ENCODE measurements around the gene TATDN2.

The TATDN2 gene

DNA sequence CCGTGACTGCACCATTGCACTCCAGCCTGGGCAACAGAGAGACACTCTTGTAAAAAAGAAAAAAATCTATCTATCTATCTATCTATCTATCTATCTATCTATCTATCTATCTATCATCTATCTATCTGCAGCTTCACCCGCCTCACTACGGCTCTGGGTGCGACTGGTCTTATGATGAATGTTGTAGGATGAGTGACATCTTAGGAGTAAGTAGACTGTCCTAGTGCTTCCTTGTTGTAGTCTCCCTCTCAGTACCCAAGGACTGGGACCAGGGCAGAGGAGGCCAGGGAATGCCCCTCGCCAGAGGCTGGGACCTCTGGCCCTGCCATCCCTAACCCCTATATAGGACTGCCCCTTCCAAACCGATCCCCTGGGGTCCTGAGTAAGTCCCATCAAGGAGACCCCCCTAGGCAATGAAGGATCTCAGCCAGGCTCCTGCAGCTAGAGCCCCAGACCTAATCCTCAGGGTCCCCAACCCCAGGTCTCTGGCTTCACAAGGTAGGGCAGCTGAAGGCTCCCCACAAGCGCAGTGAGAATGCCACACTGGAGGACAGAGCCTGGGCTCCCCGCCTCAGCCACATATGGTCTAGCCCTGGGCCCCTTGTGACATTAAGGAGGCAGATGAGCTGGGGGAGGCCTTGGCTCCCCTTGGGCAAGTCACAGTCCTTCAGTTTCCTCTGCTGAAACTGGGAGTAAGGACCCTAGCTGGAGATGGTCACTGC, 73.5 kb downstream of the TATDN2 start:
- TF ChIP-seq ZFX (IDR thresholded peaks at IDR 0.05), result no peak
- TF ChIP-seq, protein P1, sequence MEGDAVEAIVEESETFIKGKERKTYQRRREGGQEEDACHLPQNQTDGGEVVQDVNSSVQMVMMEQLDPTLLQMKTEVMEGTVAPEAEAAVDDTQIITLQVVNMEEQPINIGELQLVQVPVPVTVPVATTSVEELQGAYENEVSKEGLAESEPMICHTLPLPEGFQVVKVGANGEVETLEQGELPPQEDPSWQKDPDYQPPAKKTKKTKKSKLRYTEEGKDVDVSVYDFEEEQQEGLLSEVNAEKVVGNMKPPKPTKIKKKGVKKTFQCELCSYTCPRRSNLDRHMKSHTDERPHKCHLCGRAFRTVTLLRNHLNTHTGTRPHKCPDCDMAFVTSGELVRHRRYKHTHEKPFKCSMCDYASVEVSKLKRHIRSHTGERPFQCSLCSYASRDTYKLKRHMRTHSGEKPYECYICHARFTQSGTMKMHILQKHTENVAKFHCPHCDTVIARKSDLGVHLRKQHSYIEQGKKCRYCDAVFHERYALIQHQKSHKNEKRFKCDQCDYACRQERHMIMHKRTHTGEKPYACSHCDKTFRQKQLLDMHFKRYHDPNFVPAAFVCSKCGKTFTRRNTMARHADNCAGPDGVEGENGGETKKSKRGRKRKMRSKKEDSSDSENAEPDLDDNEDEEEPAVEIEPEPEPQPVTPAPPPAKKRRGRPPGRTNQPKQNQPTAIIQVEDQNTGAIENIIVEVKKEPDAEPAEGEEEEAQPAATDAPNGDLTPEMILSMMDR (conservative IDR thresholded peaks at IDR 0.05), result no peak

DNA sequence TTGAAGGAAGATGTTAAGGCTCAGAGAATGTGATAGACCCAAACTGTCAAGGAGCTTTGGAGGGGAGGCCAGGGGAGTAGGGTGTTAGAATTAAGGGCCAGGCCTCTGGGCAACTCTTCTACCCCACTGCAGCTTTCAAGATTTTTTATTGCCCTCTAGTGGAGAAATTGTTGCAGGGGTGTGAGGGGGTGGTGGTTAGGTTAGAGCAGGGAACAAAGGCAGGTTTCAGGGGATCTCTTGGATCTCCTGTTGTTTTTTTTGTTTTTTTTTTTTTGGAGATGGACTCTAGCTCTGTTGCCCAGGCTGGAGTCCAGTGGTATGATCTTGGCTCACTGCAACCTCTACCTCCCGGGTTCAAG, 74.1 kb downstream of the TATDN2 start:
- no peak overlapping the region for H3K27ac ChIP-seq
- no peak for TF ChIP-seq ZFX (IDR thresholded peaks at IDR 0.05)
- TF ChIP-seq, protein P1 (conservative IDR thresholded peaks at IDR 0.05), result peak; percentile 60

More for the DNA sequence above, 73.5 kb downstream of the TATDN2 start:
- H3K27ac ChIP-seq, result no peak overlapping the region

DNA sequence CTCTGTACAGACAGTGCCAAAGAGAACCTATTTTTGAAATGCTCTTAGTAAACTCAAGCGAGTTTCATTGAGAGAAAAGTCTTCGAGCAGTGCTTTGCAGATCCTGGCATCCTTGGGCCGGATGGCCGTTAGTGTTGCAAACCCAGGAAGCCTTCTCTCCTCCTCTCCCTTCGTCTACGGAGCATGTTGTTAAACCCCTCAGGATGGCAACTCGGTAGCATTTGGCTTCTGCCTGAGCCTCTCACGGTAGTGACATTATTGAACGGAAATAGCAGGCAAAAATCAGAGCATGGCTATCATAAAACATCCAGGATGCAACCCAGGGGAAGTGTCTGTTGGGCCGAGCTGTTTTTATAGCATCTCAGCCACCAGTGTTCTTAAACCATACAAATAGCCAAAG, 79.3 kb downstream of the TATDN2 start:
- no peak overlapping the region for H3K27ac ChIP-seq
- TF ChIP-seq, protein P1 (conservative IDR thresholded peaks at IDR 0.05), result no peak
- no peak for TF ChIP-seq ZFX (IDR thresholded peaks at IDR 0.05)

DNA sequence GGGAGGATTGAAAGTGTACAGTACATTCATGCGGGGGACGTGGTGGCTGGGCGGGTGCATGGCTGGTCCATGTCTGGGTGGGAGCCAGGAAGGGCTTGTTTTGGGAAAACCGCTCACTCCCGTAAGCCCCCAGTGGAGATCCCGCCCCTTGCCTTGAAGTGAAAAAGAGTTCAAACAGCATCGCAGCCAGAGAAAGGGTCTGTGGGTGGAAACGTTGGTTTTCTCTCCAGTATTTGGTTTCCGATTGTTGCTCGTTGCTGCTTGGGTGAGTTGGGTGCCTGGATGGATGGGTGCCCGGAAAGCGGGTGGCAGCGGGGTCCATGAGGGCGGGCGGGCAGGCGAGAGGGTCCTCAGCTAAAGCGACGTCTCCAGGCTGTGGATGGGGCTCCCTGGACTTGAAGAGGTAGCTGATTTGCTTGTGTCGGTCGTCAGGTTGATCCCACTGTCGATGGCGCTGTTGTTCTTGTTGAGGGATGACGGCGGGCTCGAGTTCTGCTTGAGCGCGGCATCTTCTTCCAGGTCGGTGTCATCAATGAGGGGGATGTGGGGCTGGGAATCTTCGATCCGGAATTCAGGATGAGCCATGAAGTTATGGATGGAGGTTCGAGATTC, 80.3 kb downstream of the TATDN2 start:
- no peak overlapping the region for H3K27ac ChIP-seq
- no peak for TF ChIP-seq ZFX (IDR thresholded peaks at IDR 0.05)
- TF ChIP-seq, protein P1 (conservative IDR thresholded peaks at IDR 0.05), result no peak

DNA sequence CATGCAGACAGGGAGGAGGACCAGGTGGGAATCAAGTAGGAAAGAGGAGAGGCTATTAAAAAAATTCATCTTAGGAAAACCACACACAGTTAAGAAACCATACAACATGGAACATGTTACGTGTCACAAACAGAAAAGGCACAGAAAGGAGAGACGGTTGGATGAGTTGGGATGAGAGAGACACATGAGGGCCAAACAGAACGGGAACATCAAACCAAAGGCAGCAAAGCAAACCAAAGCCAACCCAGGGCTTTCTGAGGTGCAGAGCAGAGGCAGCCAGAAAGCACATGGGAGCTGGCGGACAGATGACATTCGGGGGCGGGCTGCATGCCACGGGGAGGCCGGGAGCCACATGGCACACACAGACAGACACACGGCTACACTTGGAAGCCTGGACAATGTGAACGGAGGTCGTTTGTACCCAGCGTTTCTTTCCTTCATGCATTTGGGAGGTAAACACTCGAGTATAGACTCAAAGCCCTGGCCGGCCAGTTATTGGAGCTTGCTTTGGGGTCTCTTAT, 81.3 kb downstream of the TATDN2 start:
- no peak for TF ChIP-seq ZFX (IDR thresholded peaks at IDR 0.05)
- TF ChIP-seq, protein P1 (conservative IDR thresholded peaks at IDR 0.05), result no peak

DNA sequence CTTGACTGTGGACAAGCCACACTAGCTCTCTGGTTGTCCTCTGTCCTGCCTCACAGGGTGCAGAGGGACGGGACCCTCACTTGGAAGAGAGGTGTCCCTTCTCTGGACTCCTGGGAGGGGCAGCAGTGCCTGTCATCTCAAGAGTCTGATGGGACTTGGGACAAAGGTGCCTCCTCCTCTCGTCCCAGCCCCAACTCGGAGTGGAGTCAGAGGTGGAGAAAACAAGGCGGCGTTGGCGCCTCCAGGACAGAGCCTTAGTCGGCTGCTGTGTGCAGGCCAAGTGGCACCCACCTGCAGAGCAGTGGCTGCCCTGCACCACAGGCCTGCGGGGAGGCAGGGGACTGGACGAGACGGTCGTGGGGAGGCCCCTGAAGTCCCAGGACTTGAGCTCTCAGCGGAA, 82.1 kb downstream of the TATDN2 start:
- no peak for TF ChIP-seq ZFX (IDR thresholded peaks at IDR 0.05)
- TF ChIP-seq, protein P1 (conservative IDR thresholded peaks at IDR 0.05), result no peak
- no peak overlapping the region for H3K27ac ChIP-seq

More for the DNA sequence above, 81.3 kb downstream of the TATDN2 start:
- H3K27ac ChIP-seq, result no peak overlapping the region

All from C4-2B (cell line).